Osteoblast (primary cell): ENCODE results near the gene EFCAB12. TPM values are rescaled to one million over a fixed set of nuclear protein-coding genes. Genes with fewer than 3 reads are reported as not detected.

ENCODE experiments used
- DNase-seq: peaks from one replicate; pipeline ENCODE4 v3.0.0; 2011; ENCODE audit warnings: low spot score, mixed read lengths; ENCODE audit not compliant: insufficient read length; ENCODE audit errors: missing footprints
- H2AFZ ChIP-seq: 2 replicates; pipeline ENCODE4 v1.6.0; 2011; ENCODE audit warnings: mild to moderate bottlenecking, low read length
- H3K27ac ChIP-seq: 2 replicates; pipeline ENCODE4 v1.5.1; 2011; ENCODE audit warnings: mild to moderate bottlenecking, low read depth, low read length, moderate library complexity
- H3K27me3 ChIP-seq: 2 replicates; pipeline ENCODE4 v1.6.0; 2012; ENCODE audit warnings: mild to moderate bottlenecking, control low read depth, inconsistent platforms, low read length, moderate library complexity; ENCODE audit not compliant: insufficient read depth
- H3K36me3 ChIP-seq: 2 replicates; pipeline ENCODE4 v1.5.1; 2011; ENCODE audit warnings: mild to moderate bottlenecking, low read length, control low read depth, moderate library complexity; ENCODE audit not compliant: insufficient read depth
- H3K4me1 ChIP-seq: 2 replicates; pipeline ENCODE4 v1.5.1; 2011; ENCODE audit warnings: mild to moderate bottlenecking, low read length, control low read depth, moderate library complexity; ENCODE audit not compliant: insufficient read depth
- H3K4me2 ChIP-seq: 2 replicates; pipeline ENCODE4 v1.6.0; 2011; ENCODE audit warnings: mild to moderate bottlenecking, low read length; ENCODE audit not compliant: insufficient read depth
- H3K4me3 ChIP-seq: fragments of 200-600 bp; sonication (generic); 3 replicates; pipeline ENCODE4 v1.5.1; 2012; ENCODE audit warnings: mild to moderate bottlenecking, low read length, inconsistent platforms; ENCODE audit not compliant: insufficient read depth
- H3K79me2 ChIP-seq: 2 replicates; pipeline ENCODE4 v1.6.0; 2012; ENCODE audit warnings: mild to moderate bottlenecking, low read length, control low read depth, inconsistent platforms; ENCODE audit not compliant: insufficient read depth
- H3K9me3 ChIP-seq: 2 replicates; pipeline ENCODE4 v1.5.1; 2011; ENCODE audit warnings: low read depth, low read length, control low read depth
- H4K20me1 ChIP-seq: 2 replicates; pipeline ENCODE4 v1.6.0; 2012; ENCODE audit warnings: mild to moderate bottlenecking, low read length, control low read depth; ENCODE audit not compliant: insufficient read depth
- CTCF ChIP-seq: IDR thresholded peaks from 2 replicates; pipeline ENCODE4 v1.5.1; 2011; ENCODE audit warnings: mild to moderate bottlenecking, low read depth, low read length, moderate library complexity; ENCODE audit errors: extremely low read depth
- total RNA-seq: library from RNA; depleted of rRNA; stranded (reverse); fragments of >200 nt; gene quantifications from 2 replicates; pipeline ENCODE4 v1.2.3, GENCODE V29; 2012

EFCAB12 gene
- total RNA-seq, 1 donor, result under 0.01 TPM

- DNase-seq, result no peak
- Histone ChIP-seq H3K4me3 (no peak overlapping the region), H3K27ac (no peak overlapping the region), H3K27me3 (peaks cover 5% of the 10 kb centered on the region), H3K9me3 (no peaks in the 10 kb centered on the region), H3K36me3 (peaks cover 6% of the 10 kb centered on the region), H3K4me2 (no peak overlapping the region), H2AFZ (no peak overlapping the region), H3K4me1 (peaks cover 12% of the 10 kb centered on the region), H4K20me1 (no peaks in the 10 kb centered on the region), H3K79me2 (no peaks in the 10 kb centered on the region)
- TF ChIP-seq CTCF, result no peak
These were observed 2.8 kb downstream of the EFCAB12 start for GRCh38 chr3:129425619-129426018.

DNA sequence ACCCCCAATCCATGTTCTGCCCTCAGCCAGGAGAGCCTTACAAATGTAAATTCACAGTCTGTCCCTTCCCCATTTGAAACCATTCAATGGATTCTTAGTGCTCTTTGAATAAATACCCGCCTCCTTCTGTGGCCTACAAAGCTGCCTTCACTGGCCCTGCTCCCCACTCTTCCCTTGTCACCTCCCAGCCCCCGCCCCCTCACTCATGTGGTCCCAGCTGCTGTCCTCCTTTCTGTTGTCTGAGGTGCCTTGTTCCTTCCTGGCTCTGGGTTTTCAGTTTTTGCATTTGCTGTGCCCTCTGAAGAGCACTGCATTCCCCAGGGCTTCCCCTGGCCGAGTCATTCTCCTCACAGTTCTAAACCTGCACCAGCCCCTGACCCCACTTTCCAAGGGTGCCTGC, 3.2 kb downstream of the EFCAB12 start:
- peaks cover 12% of the 10 kb centered on the region for H3K4me1 ChIP-seq
- H3K79me2 ChIP-seq, result no peaks in the 10 kb centered on the region
- no peak overlapping the region for H3K4me3 ChIP-seq
- H3K36me3 ChIP-seq, result peaks cover 2% of the 10 kb centered on the region
- peaks cover 5% of the 10 kb centered on the region for H3K27me3 ChIP-seq
- no peak overlapping the region for H2AFZ ChIP-seq
- H4K20me1 ChIP-seq, result no peaks in the 10 kb centered on the region
- no peak overlapping the region for H3K4me2 ChIP-seq
- no peak overlapping the region for H3K27ac ChIP-seq
- DNase-seq, result no peak
- TF ChIP-seq CTCF, result no peak
- no peaks in the 10 kb centered on the region for H3K9me3 ChIP-seq

- Histone ChIP-seq H3K36me3 (no peaks in the 10 kb centered on the region), H3K4me3 (no peak overlapping the region), H3K4me2 (no peak overlapping the region), H3K79me2 (no peaks in the 10 kb centered on the region), H3K27me3 (peaks cover 5% of the 10 kb centered on the region), H2AFZ (peak overlapping the region; percentile 67), H3K9me3 (no peaks in the 10 kb centered on the region), H3K4me1 (peaks cover 12% of the 10 kb centered on the region), H4K20me1 (no peaks in the 10 kb centered on the region), H3K27ac (no peak overlapping the region)
- DNase-seq, result no peak
- no peak for TF ChIP-seq CTCF
These were observed 4.1 kb downstream of the EFCAB12 start for GRCh38 chr3:129424185-129424841.

GRCh38 chr3:129422897-129423296, 5.5 kb downstream of the EFCAB12 start:
- DNase-seq, result no peak
- Histone ChIP-seq H3K79me2 (no peaks in the 10 kb centered on the region), H3K9me3 (no peaks in the 10 kb centered on the region), H3K27me3 (peaks cover 5% of the 10 kb centered on the region), H2AFZ (no peak overlapping the region), H3K36me3 (no peaks in the 10 kb centered on the region), H3K27ac (no peak overlapping the region), H3K4me3 (no peak overlapping the region), H4K20me1 (no peaks in the 10 kb centered on the region), H3K4me1 (peaks cover 7% of the 10 kb centered on the region), H3K4me2 (no peak overlapping the region)
- TF ChIP-seq CTCF, result no peak
